GM12801 (cell line): ENCODE measurements around the gene CACNB3.

Experiments used
- CTCF ChIP-seq: IDR thresholded peaks from one replicate; pipeline ENCODE4 v1.5.1; 2011; ENCODE audit warnings: control low read depth; ENCODE audit not compliant: insufficient read length; ENCODE audit errors: extremely low read depth

The CACNB3 gene

GRCh38 chr12:48828841-48829575 is 10.7 kb downstream of the CACNB3 start:
- no peak for TF ChIP-seq CTCF

- TF ChIP-seq CTCF, result no peak
These were observed 13.0 kb downstream of the CACNB3 start for GRCh38 chr12:48831257-48831656.

- TF ChIP-seq CTCF, result no peak
These were observed 14.2 kb downstream of the CACNB3 start for GRCh38 chr12:48832321-48833060.

- TF ChIP-seq CTCF, result no peak
These were observed 19.8 kb downstream of the CACNB3 start for GRCh38 chr12:48838048-48838447.

- no peak for TF ChIP-seq CTCF
These were observed 33.8 kb downstream of the CACNB3 start, which contains the start of gene DDX23 for GRCh38 chr12:48851883-48852733. Gene DDX23 (minus strand): TSS chr12:48852163. CDS start chr12:48845782, 6,381 bp downstream.

GRCh38 chr12:48852734-48853688 is 34.7 kb downstream of the CACNB3 start:
- TF ChIP-seq CTCF, result peak; percentile 8
